ENCODE data around the gene NTNG2. TPM values are rescaled to one million over a fixed set of nuclear protein-coding genes. Genes with fewer than 3 reads are reported as not detected.

Gene NTNG2
- total and polyA plus RNA-seq, 9 of the 15 experiments (the other 6 are each of a cell fraction or from before 2014, with no cell fraction given) = 0.01 to 0.11 (median 0.09) TPM; not detected in 6

DNA sequence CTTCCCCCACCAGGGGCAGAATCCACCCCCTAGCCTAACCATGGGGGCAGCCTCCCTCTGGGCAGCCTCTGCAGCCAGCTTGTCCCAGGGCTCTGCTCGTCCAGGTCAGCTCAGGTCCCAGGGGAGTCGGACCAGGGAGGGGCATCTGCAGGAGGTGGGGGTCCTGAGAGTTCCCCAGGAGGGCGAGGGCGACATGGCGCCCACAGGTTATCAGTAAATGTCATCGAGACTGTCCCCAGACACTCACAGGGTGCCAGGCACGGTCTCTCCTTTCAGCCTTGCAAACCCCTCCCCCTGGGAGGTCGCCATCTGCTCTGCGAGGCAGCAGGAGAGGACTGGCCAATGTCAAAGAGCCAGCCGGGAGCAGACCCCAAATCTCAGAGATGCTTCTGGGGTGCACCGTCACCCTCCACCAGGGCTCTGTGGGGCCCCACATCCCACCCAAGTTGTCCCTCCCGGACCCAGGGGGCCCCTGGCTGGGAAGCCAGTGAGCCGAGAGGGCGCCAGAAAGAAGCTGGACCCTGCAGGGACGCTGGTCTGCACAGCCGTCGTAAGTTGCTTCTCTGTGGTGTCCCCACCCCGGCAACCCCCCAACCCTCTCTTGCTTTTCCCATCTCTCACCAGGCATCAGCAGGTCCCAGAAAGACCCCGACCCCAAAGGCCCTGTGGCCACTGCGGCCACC, 69.3 kb downstream of the NTNG2 start:
- TF ChIP-seq RCOR1 (IDR thresholded peaks at IDR 0.05; ENCODE audit: borderline replicate concordance in 1 of 2, low read depth in 2 of 2, low read length in 2 of 2) = no peak
- no peak for TF ChIP-seq SMARCB1 (IDR thresholded peaks at IDR 0.05; ENCODE audit: insufficient read length, low read depth)
- no peak for TF ChIP-seq PPARD (CRISPR knock-in tag; IDR thresholded peaks at IDR 0.05)
- TF ChIP-seq MAFK (IDR thresholded peaks at IDR 0.05; ENCODE audit: low read length) = no peak
- no peak for TF ChIP-seq ZNF583 (CRISPR knock-in tag; IDR thresholded peaks at IDR 0.05)
- TF ChIP-seq CUX1 (CRISPR knock-in tag; IDR thresholded peaks at IDR 0.05) = no peak
- no peak for TF ChIP-seq TCFL5 (CRISPR knock-in tag; conservative IDR thresholded peaks at IDR 0.05)
- no peak for TF ChIP-seq PHB2 (IDR thresholded peaks at IDR 0.05; ENCODE audit: low read depth)
- CTCF ChIA-PET (ENCODE audit: low intra/inter-chr PET ratio) = no interaction called here
- no peaks in the 10 kb centered on the region for H3K36me3 ChIP-seq (ENCODE audit: control insufficient read depth, insufficient read depth, low read length)
- no peak overlapping the region for H3K27ac ChIP-seq (ENCODE audit: extremely low read depth, low read depth, low read length)
- H3K4me3 ChIP-seq = no peak overlapping the region
- H2AFZ ChIP-seq (ENCODE audit: low read depth, low read length) = no peak overlapping the region
- FAIRE-seq (no peak), DNase-seq (ENCODE audit: extremely low read depth in 1 of 4, low spot score in 3 of 4) (no peak), ATAC-seq (no peak)
- H3K4me1 ChIP-seq (replicated peaks in 1 of 2; ENCODE audit: control insufficient read depth in 2 of 2, insufficient read depth in 2 of 2, low read length in 2 of 2) = peaks cover 0 to 7% of the 10 kb centered on the region in 2 experiments; a peak in 1 of 5 replicates
- H3K9ac ChIP-seq (ENCODE audit: insufficient read depth in 1 of 2, low read depth in 2 of 2, low read length in 2 of 2) = peak overlapping the region in 1 of 2 experiments; percentile 9; a peak in 1 of 4 replicates
- no peaks in the 10 kb centered on the region for H3K9me3 ChIP-seq (replicated peaks; ENCODE audit: control insufficient read depth, insufficient read depth, low read depth, low read length)
- POLR2A ChIA-PET = interaction anchor here (0.6 to 1.0 kb wide), 3 partner anchors 125 to 493 kb away, joined by 3 read pairs; no protein-coding TSS in a partner anchor
- intact Hi-C loops (cut with micrococcal nuclease) = no loop called here
- WGBS (ENCODE audit: insufficient coverage, low coverage, missing lambda C conversion rate) = 2% methylated on average over 18 of the region's 20 CpGs
- H3K4me2 ChIP-seq (ENCODE audit: insufficient read depth, low read length) = no peak overlapping the region
- in situ Hi-C loops (cut with MboI) = no loop called here
- BruUV-seq (replicated peaks) = no TSS peak
- no peaks in the 10 kb centered on the region for H3K79me2 ChIP-seq (ENCODE audit: control insufficient read depth, insufficient read depth, low read length)
- peaks cover 17% of the 10 kb centered on the region for H4K20me1 ChIP-seq (replicated peaks; ENCODE audit: control insufficient read depth, insufficient read depth, low read length)
- no peaks in the 10 kb centered on the region for H3K9me1 ChIP-seq (ENCODE audit: control insufficient read depth, insufficient read depth, low read length)
- H3K27me3 ChIP-seq (ENCODE audit: control insufficient read depth in 2 of 2, insufficient read depth in 2 of 2, low read length in 2 of 2) = peaks cover 32 to 81% of the 10 kb centered on the region in 2 experiments; a peak in 4 of 5 replicates
